ENCODE results near the gene ITPRID1.
"Not testable (repeated sequence)": the region's sequence is repeated elsewhere in the genome, so short reads cannot be mapped to it uniquely, and the experiment has no call there.

ITPRID1 gene

GRCh38 chr7:31517513-31517912 is 3.6 kb downstream of the ITPRID1 start:
- no peak for DNase-seq

- DNase-seq: no peak
Observed at GRCh38 chr7:31518766-31519165, 4.9 kb downstream of the ITPRID1 start.

- DNase-seq: no peak
Observed at GRCh38 chr7:31521336-31522010, 7.6 kb downstream of the ITPRID1 start.

- DNase-seq: no peak
Observed at GRCh38 chr7:31526864-31527263, 13.0 kb downstream of the ITPRID1 start.

- no peak for DNase-seq
Observed at GRCh38 chr7:31529103-31529502, 15.2 kb downstream of the ITPRID1 start.

GRCh38 chr7:31540651-31541185 is 26.8 kb downstream of the ITPRID1 start:
- not testable (repeated sequence) for DNase-seq

GRCh38 chr7:31545549-31545948 is 31.7 kb downstream of the ITPRID1 start:
- DNase-seq: no peak

- DNase-seq: no peak
Observed at GRCh38 chr7:31549611-31550010, 35.7 kb downstream of the ITPRID1 start.

GRCh38 chr7:31550432-31550831 is 36.5 kb downstream of the ITPRID1 start:
- peak; percentile 46 for DNase-seq

- DNase-seq: no peak
Observed at GRCh38 chr7:31553661-31554081, 39.8 kb downstream of the ITPRID1 start.

GRCh38 chr7:31562002-31562401 is 48.1 kb downstream of the ITPRID1 start:
- DNase-seq: no peak

GRCh38 chr7:31563522-31563921 is 49.6 kb downstream of the ITPRID1 start:
- DNase-seq: no peak

GRCh38 chr7:31563951-31564350 is 50.1 kb downstream of the ITPRID1 start:
- no peak for DNase-seq

GRCh38 chr7:31564661-31565060 is 50.8 kb downstream of the ITPRID1 start:
- no peak for DNase-seq

GRCh38 chr7:31569528-31569927 is 55.6 kb downstream of the ITPRID1 start:
- no peak for DNase-seq

- DNase-seq: no peak
Observed at GRCh38 chr7:31583526-31583925, 69.6 kb downstream of the ITPRID1 start.

GRCh38 chr7:31583942-31584341 is 70.1 kb downstream of the ITPRID1 start:
- no peak for DNase-seq

GRCh38 chr7:31595390-31595789 is 81.5 kb downstream of the ITPRID1 start:
- DNase-seq: no peak

GRCh38 chr7:31602041-31602625 is 88.2 kb downstream of the ITPRID1 start:
- DNase-seq: no peak

- DNase-seq: no peak
Observed at GRCh38 chr7:31603046-31603445, 89.2 kb downstream of the ITPRID1 start.

- no peak for DNase-seq
Observed at GRCh38 chr7:31613604-31614003, 99.7 kb downstream of the ITPRID1 start.

- DNase-seq: no peak
Observed at GRCh38 chr7:31633467-31633866, 119.6 kb downstream of the ITPRID1 start.

GRCh38 chr7:31633894-31634494 is 120.1 kb downstream of the ITPRID1 start:
- peak; percentile 75 for DNase-seq

- DNase-seq: no peak
Observed at GRCh38 chr7:31640381-31640780, 126.5 kb downstream of the ITPRID1 start.
